K562 (cell line): ENCODE measurements around the gene BMAL1. TPM values are rescaled to one million over a fixed set of nuclear protein-coding genes. Genes with fewer than 3 reads are reported as not detected.

Experiments used
- ATAC-seq: fragments of 200-7000 bp; cut with Tn5 transposase; 3 replicates; pipeline ENCODE4 v1.9.1; 2020; ENCODE audit warnings: moderate library complexity
- BruUV-seq: library from RNA; stranded (reverse); fragments of 400-500 nt; replicated peaks from 2 replicates; lab custom pipeline; 2021; lab: Mats Ljungman, UMichigan
- CTCF ChIA-PET: fragments of 300-600 bp; formaldehyde crosslinking; extraction: SDS; loops from one replicate; lab custom pipeline; 2021; ENCODE audit warnings: low intra/inter-chr PET ratio; lab: Yijun Ruan, JAX
- POLR2A ChIA-PET: fragments of 300-600, 350-650 bp; sonication (Branson Sonifier 250); formaldehyde crosslinking; extraction: SDS; loops from one replicate; lab custom pipeline; 2021; ENCODE audit warnings: antibody characterized with exemption, inconsistent platforms; lab: Yijun Ruan, JAX
- DNase-seq, 4 experiments: peaks; one replicate each; pipeline versions ENCODE4 v3.0.0 to v3.0.0-alpha.2; 2011 to 2018; ENCODE audit warnings: low spot score in 3 of 4, mixed read lengths in 3 of 4; ENCODE audit errors: extremely low read depth in 1 of 4
- FAIRE-seq: peaks from 2 replicates; lab custom pipeline; 2011; peaks lifted over from hg19 to GRCh38; lab: Jason Lieb, UNC
- H2AFZ ChIP-seq: 2 replicates; pipeline ENCODE4 v1.6.0; 2011; ENCODE audit warnings: low read depth, low read length, control low read depth, inconsistent platforms
- H3K27ac ChIP-seq: fragments of 200-600 bp; 3 replicates; pipeline ENCODE4 v1.8.0; 2011; ENCODE audit warnings: low read depth, mild to moderate bottlenecking, control low read depth, inconsistent platforms, low read length, moderate library complexity, mixed read lengths; ENCODE audit errors: extremely low read depth
- H3K27me3 ChIP-seq, 2 experiments: fragments of 300-600 bp in 1 of 2; 2 replicates in 1 of 2; 3 replicates in 1 of 2; pipeline versions ENCODE4 v1.6.0 to v1.8.0; 2011; ENCODE audit warnings: inconsistent platforms in 2 of 2, low read length in 2 of 2, mild to moderate bottlenecking in 1 of 2, mixed read lengths in 1 of 2, moderate library complexity in 1 of 2; ENCODE audit not compliant: control insufficient read depth in 2 of 2, insufficient read depth in 2 of 2
- H3K36me3 ChIP-seq: fragments of 300-600 bp; 3 replicates; pipeline ENCODE4 v1.8.0; 2011; ENCODE audit warnings: mild to moderate bottlenecking, low read length, inconsistent platforms; ENCODE audit not compliant: control insufficient read depth, insufficient read depth
- H3K4me1 ChIP-seq, 2 experiments: fragments of 200-600 bp in 1 of 2; replicated peaks in 1 of 2; 2 replicates in 1 of 2; 3 replicates in 1 of 2; pipeline versions ENCODE4 v1.5.1 to v1.8.0; 2011; ENCODE audit warnings: inconsistent platforms in 2 of 2, low read length in 2 of 2, mild to moderate bottlenecking in 1 of 2, mixed read lengths in 1 of 2, moderate library complexity in 1 of 2; ENCODE audit not compliant: control insufficient read depth in 2 of 2, insufficient read depth in 2 of 2
- H3K4me2 ChIP-seq: 2 replicates; pipeline ENCODE4 v1.6.1; 2011; ENCODE audit warnings: low read length, control low read depth, inconsistent platforms, mixed read lengths; ENCODE audit not compliant: insufficient read depth
- H3K4me3 ChIP-seq: fragments of 200-600 bp; sonication (generic), shearing (Covaris generic); 2 replicates; pipeline ENCODE4 v1.5.1; 2016; ENCODE audit warnings: control low read depth, inconsistent platforms
- H3K79me2 ChIP-seq: fragments of 200-600 bp; 3 replicates; pipeline ENCODE4 v1.8.0; 2011; ENCODE audit warnings: low read length, inconsistent platforms; ENCODE audit not compliant: control insufficient read depth, insufficient read depth
- H3K9ac ChIP-seq, 2 experiments: 2 replicates each; pipeline versions ENCODE4 v1.6.0 to v1.6.1; 2011; ENCODE audit warnings: low read depth in 2 of 2, low read length in 2 of 2, control low read depth in 1 of 2, inconsistent platforms in 1 of 2, mild to moderate bottlenecking in 1 of 2, mixed read lengths in 1 of 2; ENCODE audit not compliant: insufficient read depth in 1 of 2
- H3K9me1 ChIP-seq: one replicate; pipeline ENCODE4 v1.6.0; 2011; ENCODE audit warnings: inconsistent platforms, mild to moderate bottlenecking, low read length, moderate library complexity; ENCODE audit not compliant: control insufficient read depth, insufficient read depth
- H3K9me3 ChIP-seq: replicated peaks from 2 replicates; pipeline ENCODE4 v1.5.1; 2011; ENCODE audit warnings: low read depth, low read length, inconsistent platforms; ENCODE audit not compliant: control insufficient read depth, insufficient read depth
- H4K20me1 ChIP-seq: replicated peaks from 2 replicates; pipeline ENCODE4 v1.6.1; 2011; ENCODE audit warnings: low read length, inconsistent platforms, mixed read lengths; ENCODE audit not compliant: control insufficient read depth, insufficient read depth
- ATF7 ChIP-seq: fragments of 450-650 bp; IDR thresholded peaks from 2 replicates; pipeline ENCODE4 v1.7.1; 2014; ENCODE audit warnings: mild to moderate bottlenecking, moderate library complexity
- BMI1 ChIP-seq: fragments of 150-350 bp; IDR thresholded peaks from 2 replicates; pipeline ENCODE4 v1.6.1; 2014; ENCODE audit warnings: low read length
- ELF2 ChIP-seq: fragments of 250-450 bp; sonication (Bioruptor Pico); IDR thresholded peaks from 2 replicates; pipeline ENCODE4 v1.5.0; 2021; ENCODE audit warnings: mild to moderate bottlenecking
- JUNB ChIP-seq: fragments of 450-650 bp; formaldehyde crosslinking; conservative IDR thresholded peaks from 2 replicates; pipeline ENCODE4 v1.4.0; 2020; ENCODE audit warnings: mild to moderate bottlenecking
- MAZ ChIP-seq, 2 experiments: fragments of 450-650 bp in 1 of 2; sonication (generic) in 1 of 2; formaldehyde crosslinking; IDR thresholded peaks in 1 of 2; conservative IDR thresholded peaks in 1 of 2; 2 replicates each; pipeline versions ENCODE4 v1.4.0 to v1.5.0; 2020; ENCODE audit warnings: mild to moderate bottlenecking in 1 of 2, missing genetic modification reagents in 1 of 2
- WGBS: fragments of 100-300 bp; shearing (Covaris generic); methylation state at CpG from one replicate; pipeline ENCODE4 v1.1.6; 2016; ENCODE audit warnings: low coverage, mixed read lengths; ENCODE audit not compliant: insufficient coverage; ENCODE audit errors: missing lambda C conversion rate; 5-methylcytosine and 5-hydroxymethylcytosine counted together
- in situ Hi-C: fragments of 300-500 bp; cut with MboI; formaldehyde crosslinking; loops from 4 replicates; pipeline ENCODE4 v1.15.0; 2018; ENCODE audit warnings: inconsistent platforms, mixed read lengths
- intact Hi-C: fragments of 100-400 bp; cut with micrococcal nuclease; formaldehyde crosslinking; loops from 2 replicates; pipeline ENCODE4 v1.14.2; 2022
- polyA plus RNA-seq, 8 experiments: library from polyadenylated mRNA; depleted of rRNA in 4 of 8; stranded (reverse) in 5 of 8; unstranded in 3 of 8; fragments of >200 nt; fragmentation: Nextera tagmentation in 2 of 8; fragmentation: Illumina TruSeq in 1 of 8; extraction: Ambion mirVana in 2 of 8; extraction: Trizol in 1 of 8; gene quantifications; 2 replicates each; pipeline versions ENCODE4 v1.2.1 to v1.2.3, GENCODE V29; 2011 to 2014; ENCODE audit warnings: inconsistent platforms in 1 of 8, missing spikeins in 1 of 8
- total RNA-seq, 7 experiments: library from RNA; depleted of rRNA in 6 of 7; stranded (reverse); fragments of >200 nt in 6 of 7; fragmentation: Illumina TruSeq in 2 of 7; extraction: Trizol in 2 of 7; gene quantifications; 2 replicates each; pipeline versions ENCODE4 v1.2.1 to v1.2.3, GENCODE V29; 2011 to 2021; ENCODE audit warnings: low replicate concordance in 1 of 7
- TF ChIP-seq, protein P1 (sequence below): fragments of 250-450 bp; sonication (Bioruptor Pico); IDR thresholded peaks from 2 replicates; pipeline ENCODE4 v1.5.0; 2021; ENCODE audit warnings: mild to moderate bottlenecking, moderate library complexity
- TF ChIP-seq, protein P2 (sequence below): fragments of 450-650 bp; IDR thresholded peaks from 2 replicates; pipeline ENCODE4 v1.7.1; 2018; ENCODE audit warnings: mild to moderate bottlenecking, low read depth; ENCODE audit not compliant: partially characterized antibody

BMAL1 gene
- total and polyA plus RNA-seq, 9 of the 15 experiments (the other 6 are each of a cell fraction or from before 2014, with no cell fraction given), result 0.14 to 2.4 (median 0.64) TPM

DNA sequence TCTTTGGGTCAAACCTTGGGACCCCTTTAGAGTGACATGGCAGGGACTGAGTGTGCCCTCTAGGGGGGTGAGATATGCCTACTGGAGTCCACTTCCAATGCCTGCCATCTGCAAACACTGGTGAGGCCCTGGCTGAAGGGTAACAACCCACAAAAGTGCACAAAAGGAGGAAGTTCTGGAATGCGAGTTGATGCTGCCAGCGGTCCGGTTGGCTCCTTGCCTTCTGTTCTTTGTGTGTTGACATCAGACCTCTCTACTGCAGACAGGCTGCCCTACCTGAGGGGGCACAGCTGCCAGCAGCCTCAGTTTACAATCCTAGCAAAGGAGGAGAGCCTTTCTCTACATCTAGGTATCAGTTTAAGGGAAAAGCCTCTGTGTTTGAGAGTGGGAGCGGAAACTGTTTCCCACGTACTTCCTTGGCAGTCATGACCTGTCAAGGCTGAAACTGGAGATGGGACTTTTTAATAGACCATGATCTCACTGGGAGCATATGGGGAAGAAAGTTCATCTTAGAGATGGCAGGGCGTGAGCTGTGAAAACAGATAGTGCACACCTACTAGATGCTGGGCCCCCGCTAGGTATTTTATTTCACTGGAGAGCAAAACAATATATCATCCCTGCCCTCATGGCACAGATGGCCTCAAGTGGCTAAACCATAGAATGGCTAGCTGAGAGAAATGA, 27.2 kb downstream of the BMAL1 start:
- H3K79me2 ChIP-seq, result no peaks in the 10 kb centered on the region
- H3K27ac ChIP-seq, result no peak overlapping the region
- no peak overlapping the region for H2AFZ ChIP-seq
- no TSS peak for BruUV-seq
- ATAC-seq, result no peak
- no peak overlapping the region for H3K9ac ChIP-seq
- ChIA-PET CTCF (interaction anchor here (0.6 kb wide), 1 partner anchor 120 kb away, joined by 3 read pairs; no protein-coding TSS in a partner anchor), POLR2A (no interaction called here)
- no peaks in the 10 kb centered on the region; the same call in 1 of the 2 replicates for H3K9me3 ChIP-seq
- H3K4me3 ChIP-seq, result no peak overlapping the region
- no peak for FAIRE-seq
- H3K4me2 ChIP-seq, result no peak overlapping the region
- H3K27me3 ChIP-seq, result peaks cover 0 to 30% of the 10 kb centered on the region in 2 experiments; a peak in 3 of 5 replicates
- H3K4me1 ChIP-seq, result no peaks in the 10 kb centered on the region
- no peaks in the 10 kb centered on the region for H3K9me1 ChIP-seq
- in situ Hi-C loops, result no loop called here
- TF ChIP-seq, protein P1, sequence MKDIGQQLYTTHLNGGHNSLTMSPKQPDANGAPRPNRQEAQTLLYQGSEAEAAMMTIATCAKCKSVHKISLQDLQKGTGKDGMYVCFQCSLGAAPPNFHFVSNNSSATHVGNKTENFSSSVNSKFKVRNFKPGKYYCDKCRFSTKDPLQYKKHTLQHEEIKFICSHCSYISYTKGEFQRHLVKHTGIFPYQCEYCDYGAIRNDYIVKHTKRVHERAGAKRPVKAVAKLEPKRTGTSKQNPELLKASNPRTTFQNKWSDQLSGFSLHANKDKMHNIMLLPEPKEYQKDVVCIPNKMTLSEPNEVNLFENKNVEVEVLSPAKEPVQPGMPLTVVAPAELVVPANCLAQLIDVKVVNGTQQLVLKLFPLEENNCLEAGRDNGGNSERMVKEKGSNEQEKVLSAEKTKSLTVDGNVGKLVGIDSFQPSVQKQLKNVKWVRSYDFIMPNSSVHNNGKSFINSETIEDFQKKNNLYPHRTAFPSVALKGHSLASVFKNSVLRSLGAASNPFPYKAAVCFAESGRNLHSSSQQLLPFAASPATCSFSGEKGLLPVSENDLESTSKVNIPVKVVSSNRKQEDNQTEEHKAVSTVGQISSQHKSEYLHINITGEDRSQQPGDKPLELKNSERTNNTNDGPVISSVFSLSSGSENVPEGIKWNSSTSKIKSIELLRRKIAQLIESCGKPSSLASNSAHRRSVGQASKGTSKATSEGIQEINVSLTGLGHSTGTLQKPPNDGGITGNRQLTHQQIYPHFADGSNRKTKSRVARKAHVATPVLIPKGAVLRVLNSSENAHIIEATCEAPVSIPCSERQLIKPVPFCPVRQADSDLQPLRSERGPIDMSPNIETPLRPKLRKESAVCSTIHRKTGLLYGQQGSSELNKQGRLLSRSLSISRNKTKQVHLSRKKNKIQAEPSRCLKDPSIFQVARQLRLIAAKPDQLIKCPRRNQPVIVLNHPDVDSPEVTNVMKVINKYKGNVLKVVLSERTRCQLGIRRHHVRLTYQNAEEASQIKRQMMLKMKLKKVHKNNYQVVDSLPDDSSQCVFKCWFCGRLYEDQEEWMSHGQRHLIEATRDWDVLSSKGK (CRISPR knock-in tag), result no peak
- TF ChIP-seq, protein P2, sequence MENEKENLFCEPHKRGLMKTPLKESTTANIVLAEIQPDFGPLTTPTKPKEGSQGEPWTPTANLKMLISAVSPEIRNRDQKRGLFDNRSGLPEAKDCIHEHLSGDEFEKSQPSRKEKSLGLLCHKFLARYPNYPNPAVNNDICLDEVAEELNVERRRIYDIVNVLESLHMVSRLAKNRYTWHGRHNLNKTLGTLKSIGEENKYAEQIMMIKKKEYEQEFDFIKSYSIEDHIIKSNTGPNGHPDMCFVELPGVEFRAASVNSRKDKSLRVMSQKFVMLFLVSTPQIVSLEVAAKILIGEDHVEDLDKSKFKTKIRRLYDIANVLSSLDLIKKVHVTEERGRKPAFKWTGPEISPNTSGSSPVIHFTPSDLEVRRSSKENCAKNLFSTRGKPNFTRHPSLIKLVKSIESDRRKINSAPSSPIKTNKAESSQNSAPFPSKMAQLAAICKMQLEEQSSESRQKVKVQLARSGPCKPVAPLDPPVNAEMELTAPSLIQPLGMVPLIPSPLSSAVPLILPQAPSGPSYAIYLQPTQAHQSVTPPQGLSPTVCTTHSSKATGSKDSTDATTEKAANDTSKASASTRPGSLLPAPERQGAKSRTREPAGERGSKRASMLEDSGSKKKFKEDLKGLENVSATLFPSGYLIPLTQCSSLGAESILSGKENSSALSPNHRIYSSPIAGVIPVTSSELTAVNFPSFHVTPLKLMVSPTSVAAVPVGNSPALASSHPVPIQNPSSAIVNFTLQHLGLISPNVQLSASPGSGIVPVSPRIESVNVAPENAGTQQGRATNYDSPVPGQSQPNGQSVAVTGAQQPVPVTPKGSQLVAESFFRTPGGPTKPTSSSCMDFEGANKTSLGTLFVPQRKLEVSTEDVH, result no peak
- TF ChIP-seq ELF2 (CRISPR knock-in tag) (no peak), JUNB (CRISPR knock-in tag) (no peak), ATF7 (no peak), BMI1 (no peak), MAZ (CRISPR knock-in tag; conservative IDR thresholded peaks at IDR 0.05 in 1 of 2, IDR thresholded peaks at IDR 0.05 in 1 of 2) (no peak)
- 1% methylated on average over 7 of the region's 7 CpGs for WGBS
- no peak for DNase-seq
- intact Hi-C loops, result no loop called here
- H4K20me1 ChIP-seq, result no peaks in the 10 kb centered on the region
- H3K36me3 ChIP-seq, result no peaks in the 10 kb centered on the region
